GM21576 (cell line): ENCODE measurements around the gene OPN4.

ENCODE experiments used
- ATAC-seq: cut with Tn5 transposase; IDR thresholded peaks from one replicate; pipeline ENCODE4 v1.9.1; 2021; ENCODE audit warnings: mild to moderate bottlenecking, moderate library complexity; ENCODE audit not compliant: unreplicated experiment

The OPN4 gene

GRCh38 chr10:86715836-86716235, 61.5 kb downstream of the OPN4 start:
- no peak for ATAC-seq
